Panc1 (cell line): ENCODE measurements around the gene FAM117A.
A peak's percentile ranks its signal among the peaks of the same experiment; 100 is the strongest.

Experiments used
- POLR2AphosphoS5 ChIP-seq: IDR thresholded peaks from 2 replicates; pipeline ENCODE4 v1.6.1; 2012; ENCODE audit warnings: mild to moderate bottlenecking, low read depth, low read length, moderate library complexity
- TCF7L2 ChIP-seq: IDR thresholded peaks from 2 replicates; pipeline ENCODE4 v1.6.1; 2011; ENCODE audit warnings: mild to moderate bottlenecking, low read depth, low read length, inconsistent platforms

DNA sequence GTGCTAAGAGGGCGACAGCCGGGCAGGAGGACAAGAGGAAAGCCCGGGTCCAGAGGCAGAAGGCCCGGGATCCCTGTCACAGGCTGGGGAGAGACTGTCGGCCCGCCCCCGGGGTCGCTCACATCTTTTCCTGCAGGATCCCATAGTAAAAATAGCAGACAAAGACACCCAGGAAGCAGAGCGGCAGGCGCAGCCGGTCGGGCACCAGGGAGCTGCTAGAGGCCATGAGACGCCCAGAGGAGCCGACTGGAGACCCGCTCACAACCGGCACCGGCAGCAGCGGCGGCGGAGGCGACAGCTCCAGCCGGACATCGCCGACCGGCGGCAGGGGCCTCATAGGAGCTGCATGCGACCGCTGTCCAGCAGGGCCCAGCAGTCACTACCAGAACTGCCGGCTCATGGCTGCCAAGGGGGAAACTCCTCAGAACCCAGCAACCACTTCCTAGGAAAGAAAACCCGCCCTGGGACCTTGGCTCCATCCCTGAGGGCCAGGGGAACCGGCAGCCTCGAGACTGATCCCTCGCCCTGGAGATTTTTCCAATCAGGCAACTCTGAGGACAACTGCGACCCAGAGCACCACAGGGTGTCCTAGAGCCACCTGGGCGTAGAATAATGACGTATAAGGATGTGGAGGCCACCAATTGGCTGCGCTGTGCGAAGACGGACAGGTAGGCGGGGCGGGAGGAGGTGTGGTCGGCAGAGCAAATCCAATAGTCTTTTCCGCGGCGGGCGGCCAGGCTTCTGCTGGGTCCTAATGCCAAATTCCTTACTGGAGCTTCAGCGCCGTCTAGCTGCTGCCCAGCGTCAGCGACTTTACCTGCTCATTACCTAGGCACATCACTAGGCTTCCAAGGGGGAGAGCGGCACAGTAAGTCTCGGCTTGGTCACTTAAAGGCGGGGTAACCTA lies 56.1 kb downstream of the FAM117A start, which contains the start of gene SLC35B1:
- TF ChIP-seq POLR2AphosphoS5 (peak; percentile 53), TCF7L2 (peak; percentile 31; the same call in 1 of the 2 replicates)
